ENCODE data around the gene TTC23. TPM values are rescaled to one million over a fixed set of nuclear protein-coding genes. Genes with fewer than 3 reads are reported as not detected.

The TTC23 gene
- total and polyA plus RNA-seq, 2 donors (not counting 3 experiments of a cell fraction or from before 2014, with no cell fraction given) = 4.1 to 27.3 TPM

- Histone ChIP-seq H3K27ac (ENCODE audit: insufficient read depth, low read depth, low read length) (no peak overlapping the region), H2AFZ (ENCODE audit: low read depth, low read length) (no peak overlapping the region), H3K4me3 (replicated peaks in 1 of 3; ENCODE audit: insufficient read depth in 1 of 3, low read depth in 1 of 3, low read length in 3 of 3) (no peak overlapping the region), H3K4me1 (ENCODE audit: control insufficient read depth, extremely low read depth, insufficient read depth, low read length) (peaks cover 13% of the 10 kb centered on the region), H3K9ac (replicated peaks; ENCODE audit: extremely low read depth, insufficient read depth, low read length) (no peak overlapping the region), H3K9me1 (replicated peaks; ENCODE audit: control insufficient read depth, extremely low read depth, insufficient read depth, low read length) (no peaks in the 10 kb centered on the region), H3K4me2 (ENCODE audit: insufficient read depth, low read length) (no peak overlapping the region), H3K36me3 (ENCODE audit: control insufficient read depth in 2 of 2, extremely low read depth in 1 of 2, insufficient read depth in 2 of 2, low read length in 2 of 2) (peaks cover 0 to under 1% of the 10 kb centered on the region in 2 experiments), H4K20me1 (replicated peaks; ENCODE audit: control insufficient read depth, extremely low read depth, insufficient read depth, low read length) (no peaks in the 10 kb centered on the region), H3K9me3 (replicated peaks; ENCODE audit: control insufficient read depth, insufficient read depth, low read length) (no peaks in the 10 kb centered on the region), H3K27me3 (ENCODE audit: control insufficient read depth in 2 of 2, insufficient read depth in 2 of 2, low read length in 2 of 2) (no peaks in the 10 kb centered on the region), H3K79me2 (ENCODE audit: control insufficient read depth, insufficient read depth, low read length) (no peaks in the 10 kb centered on the region)
- FAIRE-seq = no peak
- dilution Hi-C loops (cut with MboI; ENCODE audit: extremely low pct_ligation_motif_present, low sequenced_read_pairs) (no loop called here), intact Hi-C loops (cut with micrococcal nuclease) (no loop called here)
- no TSS peak for BruUV-seq (replicated peaks)
- DNase-seq (ENCODE audit: low read depth, low spot score) = no peak
- TF ChIP-seq JUN (IDR thresholded peaks at IDR 0.05; ENCODE audit: borderline replicate concordance, insufficient read depth, insufficient read length, low read depth) = no peak
- no peak for TF ChIP-seq GATA2 (IDR thresholded peaks at IDR 0.05; ENCODE audit: insufficient read depth, insufficient read length, low read depth, low read length)
- no peak for TF ChIP-seq POLR2A (IDR thresholded peaks at IDR 0.05; ENCODE audit: low read depth, low read length)
- TF ChIP-seq EZH2 (IDR thresholded peaks at IDR 0.05; ENCODE audit: borderline replicate concordance, low read depth, low read length, severe bottlenecking) = no peak
- TF ChIP-seq FOS (IDR thresholded peaks at IDR 0.05; ENCODE audit: borderline replicate concordance, insufficient read depth, low read length) = no peak
- TF ChIP-seq POLR2AphosphoS5 (IDR thresholded peaks at IDR 0.05; ENCODE audit: insufficient read depth, low read depth, low read length) = no peak
- no peak for TF ChIP-seq MAX (IDR thresholded peaks at IDR 0.05; ENCODE audit: insufficient read depth, insufficient read length)
- TF ChIP-seq CTCF (IDR thresholded peaks at IDR 0.05; ENCODE audit: extremely low read depth in 1 of 2, insufficient read depth in 1 of 2, low read depth in 1 of 2, low read length in 2 of 2) = no peak
- no peak for TF ChIP-seq MYC (IDR thresholded peaks at IDR 0.05; ENCODE audit: low read depth, low read length)
- ChIA-PET CTCF (interaction anchor here (1.0 kb wide), 1 partner anchor 17 kb away, joined by 4 read pairs; no protein-coding TSS in a partner anchor), POLR2A (no interaction called here)
Measured at GRCh38 chr15:99164119-99164518, 85.3 kb downstream of the TTC23 start.

Measured in endothelial cell of umbilical vein (primary cell).